K562 (cell line): Measurements from ENCODE around the gene DR1. TPM values are rescaled to one million over a fixed set of nuclear protein-coding genes. Genes with fewer than 3 reads are reported as not detected.

Experiments
- ARID2 ChIP-seq: fragments of 450-650 bp; IDR thresholded peaks from 2 replicates; pipeline ENCODE4 v1.6.1; 2017; ENCODE audit warnings: antibody characterized with exemption, mild to moderate bottlenecking
- CEBPZ ChIP-seq: fragments of 150-350 bp; IDR thresholded peaks from 2 replicates; pipeline ENCODE4 v1.6.1; 2014; ENCODE audit warnings: low read depth, mild to moderate bottlenecking, low read length, borderline replicate concordance
- CHD7 ChIP-seq: fragments of 200-600 bp; sonication (generic); IDR thresholded peaks from one replicate; pipeline ENCODE4 v1.6.1; 2012; ENCODE audit warnings: mild to moderate bottlenecking, low read depth, low read length, inconsistent platforms
- CTBP1 ChIP-seq: fragments of 450-650 bp; IDR thresholded peaks from 2 replicates; pipeline ENCODE4 v1.6.1; 2016; ENCODE audit warnings: borderline replicate concordance
- FOXK1 ChIP-seq: sonication (generic); formaldehyde crosslinking; IDR thresholded peaks from 2 replicates; pipeline ENCODE4 v1.8.0; 2022; ENCODE audit warnings: missing genetic modification reagents, mild to moderate bottlenecking, borderline replicate concordance
- GABPB2 ChIP-seq: fragments of 250-450 bp; sonication (Bioruptor Pico); conservative IDR thresholded peaks from 2 replicates; pipeline ENCODE4 v1.5.1; 2021; ENCODE audit warnings: mild to moderate bottlenecking
- KLF16 ChIP-seq: IDR thresholded peaks from 2 replicates; pipeline ENCODE4 v1.6.1; 2016; ENCODE audit warnings: antibody characterized with exemption
- POLR2A ChIP-seq: fragments of 450-650 bp; conservative IDR thresholded peaks from 2 replicates; pipeline ENCODE4 v1.6.1; 2016
- PPARD ChIP-seq: fragments of 250-450 bp; sonication (Bioruptor Pico); IDR thresholded peaks from 2 replicates; pipeline ENCODE4 v1.8.0; 2022; ENCODE audit warnings: inconsistent platforms, mild to moderate bottlenecking, moderate library complexity
- ZNF780A ChIP-seq: fragments of 250-450 bp; sonication (Bioruptor Pico); IDR thresholded peaks from 2 replicates; pipeline ENCODE4 v1.5.0; 2021; ENCODE audit warnings: mild to moderate bottlenecking
- polyA plus RNA-seq, 8 experiments: library from polyadenylated mRNA; depleted of rRNA in 4 of 8; stranded (reverse) in 5 of 8; unstranded in 3 of 8; fragments of >200 nt; fragmentation: Nextera tagmentation in 2 of 8; fragmentation: Illumina TruSeq in 1 of 8; extraction: Ambion mirVana in 2 of 8; extraction: Trizol in 1 of 8; gene quantifications; 2 replicates each; pipeline versions ENCODE4 v1.2.1 to v1.2.3, GENCODE V29; 2011 to 2014; ENCODE audit warnings: inconsistent platforms in 1 of 8, missing spikeins in 1 of 8
- total RNA-seq, 7 experiments: library from RNA; depleted of rRNA in 6 of 7; stranded (reverse); fragments of >200 nt in 6 of 7; fragmentation: Illumina TruSeq in 2 of 7; extraction: Trizol in 2 of 7; gene quantifications; 2 replicates each; pipeline versions ENCODE4 v1.2.1 to v1.2.3, GENCODE V29; 2011 to 2021; ENCODE audit warnings: low replicate concordance in 1 of 7

The DR1 gene
- total and polyA plus RNA-seq, 9 of the 15 experiments (the other 6 are each of a cell fraction or from before 2014, with no cell fraction given): 8.1 to 78.8 (median 46.3) TPM

- no peak for TF ChIP-seq CHD7
- no peak for TF ChIP-seq POLR2A
- no peak for TF ChIP-seq CEBPZ
- no peak for TF ChIP-seq FOXK1
- TF ChIP-seq ZNF780A (CRISPR knock-in tag): no peak
- no peak for TF ChIP-seq PPARD
- TF ChIP-seq CTBP1: no peak
- no peak for TF ChIP-seq ARID2
- TF ChIP-seq KLF16: no peak
- TF ChIP-seq GABPB2: no peak
Observed at GRCh38 chr1:93347334-93347899, 1.7 kb downstream of the DR1 start (continued).
